HG02588 (cell line): ENCODE results near the gene CAPN1.
"Not testable (repeated sequence)": the region's sequence is repeated elsewhere in the genome, so short reads cannot be mapped to it uniquely, and the experiment has no call there.

Source experiments
- ATAC-seq: cut with Tn5 transposase; IDR thresholded peaks from one replicate; pipeline ENCODE4 v1.9.1; 2021; ENCODE audit warnings: mild to moderate bottlenecking, moderate library complexity; ENCODE audit not compliant: unreplicated experiment

CAPN1 gene

GRCh38 chr11:65181569-65182257 is at the start of gene CAPN1:
Gene CAPN1, plus strand, starts transcription at chr11:65181928. Its CDS starts 774 bp downstream, at chr11:65182702.
- ATAC-seq = peak; percentile 27

DNA sequence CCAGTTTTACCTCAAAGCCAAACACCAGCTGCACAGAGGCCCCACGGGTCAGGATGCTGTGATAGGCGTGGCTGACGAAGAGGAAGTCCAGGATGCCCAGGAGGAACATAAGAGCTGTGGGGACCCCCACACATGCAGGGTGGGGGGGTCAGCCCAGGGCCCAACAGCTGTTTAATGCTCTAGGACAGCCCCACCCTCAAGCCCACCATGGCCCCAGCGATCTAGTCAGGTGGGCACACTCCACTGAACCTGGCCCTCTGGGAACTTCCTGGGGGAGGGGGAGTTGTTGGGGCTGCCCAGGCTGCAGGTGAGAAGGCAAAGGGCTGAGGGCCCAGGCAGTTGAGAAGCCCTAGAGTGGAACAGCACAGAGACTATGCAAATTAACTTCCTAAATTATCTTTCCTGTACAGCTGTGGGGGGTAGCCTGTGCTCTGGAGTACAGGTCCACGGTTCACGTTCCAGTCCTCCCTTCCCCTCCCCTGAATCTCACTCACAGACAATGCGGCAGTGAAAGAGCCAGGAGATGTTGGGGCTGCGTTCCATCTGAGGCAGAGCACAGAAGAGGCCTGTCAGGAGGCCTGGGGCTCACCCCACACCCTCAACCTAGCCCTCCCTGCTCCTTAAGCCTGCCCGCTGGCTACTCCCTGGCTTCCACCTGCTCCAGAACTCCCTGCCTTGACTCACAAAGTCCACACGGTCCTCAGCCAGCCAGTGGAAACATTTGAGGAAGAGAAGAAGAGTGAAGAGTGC is 49.3 kb upstream of the CAPN1 start:
- ATAC-seq = peak; percentile 35

DNA sequence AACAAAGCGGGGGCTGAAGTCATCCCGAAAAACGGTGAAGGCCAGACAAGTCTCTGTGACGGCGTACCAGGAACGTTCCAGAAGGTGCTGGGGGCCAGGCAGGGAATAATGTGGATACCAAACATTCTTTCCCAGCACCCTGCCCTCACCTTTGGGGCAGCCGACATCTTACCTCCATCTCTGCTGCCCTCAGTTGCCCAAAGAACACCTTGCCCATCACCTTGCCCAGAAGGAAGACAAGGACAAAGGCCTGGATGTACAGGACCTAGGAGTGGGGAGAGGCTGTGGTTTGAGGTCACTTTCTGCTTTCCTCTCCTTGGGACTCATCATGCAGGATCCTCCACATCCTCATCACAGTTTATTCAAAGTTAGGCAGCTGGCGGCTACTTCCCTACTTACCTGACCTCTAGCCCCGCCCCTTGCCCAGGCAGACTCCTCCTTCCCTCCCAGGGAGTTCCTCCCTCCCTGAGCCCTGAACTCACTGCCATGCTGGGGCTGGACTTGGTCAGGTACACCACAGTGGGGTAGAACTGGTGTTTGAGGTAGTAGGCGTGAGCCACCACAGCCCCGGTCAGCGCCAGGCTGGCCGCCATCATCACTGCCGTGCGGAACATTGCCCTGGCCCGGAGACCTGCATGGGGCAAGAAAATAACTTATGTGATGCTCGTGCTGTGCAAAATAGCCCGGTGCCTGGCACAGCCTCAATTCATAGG is 48.6 kb upstream of the CAPN1 start:
- no peak for ATAC-seq

DNA sequence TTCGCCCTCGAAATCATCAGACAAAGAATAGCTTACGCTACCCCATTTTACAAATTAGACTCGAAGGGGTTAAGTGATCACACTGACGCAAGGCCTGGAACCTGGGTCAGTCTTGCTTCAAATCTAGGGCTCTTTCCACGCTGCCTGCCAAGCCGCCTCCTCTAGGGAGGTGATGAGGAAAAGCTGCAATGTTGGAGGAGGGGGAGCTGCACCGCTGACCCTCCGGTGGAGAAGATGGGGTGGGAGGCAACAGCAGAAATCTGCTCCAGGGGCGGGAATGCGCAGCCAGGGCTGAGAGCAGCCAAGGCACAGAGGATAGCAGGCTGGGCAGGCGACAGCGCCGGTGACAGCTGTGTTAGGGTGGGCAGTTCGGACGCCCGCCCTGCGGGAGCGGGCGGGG is 48.0 kb upstream of the CAPN1 start:
- ATAC-seq = no peak

GRCh38 chr11:65134240-65134951 is 47.3 kb upstream of the CAPN1 start, which contains the start of gene SYVN1:
Gene SYVN1, minus strand, starts transcription at chr11:65134519. Its CDS starts 918 bp downstream, at chr11:65133601.
- ATAC-seq = peak; percentile 55

DNA sequence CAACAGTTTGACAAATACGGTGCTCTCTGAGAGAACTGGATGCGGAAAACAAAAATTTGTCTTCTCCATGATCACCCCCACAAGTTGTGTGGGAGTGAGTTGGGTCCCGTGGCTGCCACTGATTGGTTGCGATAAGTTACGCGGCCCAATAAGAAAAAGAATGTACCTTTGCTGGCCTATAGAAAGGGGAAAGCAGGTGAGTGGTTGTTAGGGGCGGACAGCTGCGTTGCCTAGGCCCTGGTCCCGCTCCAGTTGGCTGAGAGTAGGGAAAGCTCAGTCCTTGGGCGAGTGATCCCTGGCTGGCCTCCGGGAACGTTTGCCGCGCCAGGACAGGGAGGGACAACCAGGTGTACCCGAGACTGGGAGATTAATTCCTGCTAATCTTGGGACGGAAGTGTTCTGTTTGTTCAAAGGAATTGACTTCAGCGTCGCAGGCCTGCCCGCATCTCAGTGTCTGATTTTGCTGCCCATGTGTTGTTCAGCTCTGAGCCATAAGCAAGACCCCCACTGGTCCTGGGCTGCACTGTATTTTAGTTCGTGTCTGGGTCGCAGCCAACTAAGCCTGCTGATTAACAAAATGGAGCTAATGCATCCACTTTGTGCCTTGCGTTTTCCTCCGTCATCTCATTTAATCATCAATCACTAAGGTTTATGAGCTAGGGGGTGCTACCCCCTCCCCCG is 46.6 kb upstream of the CAPN1 start:
- peak; percentile 61 for ATAC-seq

GRCh38 chr11:65135633-65136145 is 46.0 kb upstream of the CAPN1 start:
- ATAC-seq = no peak

DNA sequence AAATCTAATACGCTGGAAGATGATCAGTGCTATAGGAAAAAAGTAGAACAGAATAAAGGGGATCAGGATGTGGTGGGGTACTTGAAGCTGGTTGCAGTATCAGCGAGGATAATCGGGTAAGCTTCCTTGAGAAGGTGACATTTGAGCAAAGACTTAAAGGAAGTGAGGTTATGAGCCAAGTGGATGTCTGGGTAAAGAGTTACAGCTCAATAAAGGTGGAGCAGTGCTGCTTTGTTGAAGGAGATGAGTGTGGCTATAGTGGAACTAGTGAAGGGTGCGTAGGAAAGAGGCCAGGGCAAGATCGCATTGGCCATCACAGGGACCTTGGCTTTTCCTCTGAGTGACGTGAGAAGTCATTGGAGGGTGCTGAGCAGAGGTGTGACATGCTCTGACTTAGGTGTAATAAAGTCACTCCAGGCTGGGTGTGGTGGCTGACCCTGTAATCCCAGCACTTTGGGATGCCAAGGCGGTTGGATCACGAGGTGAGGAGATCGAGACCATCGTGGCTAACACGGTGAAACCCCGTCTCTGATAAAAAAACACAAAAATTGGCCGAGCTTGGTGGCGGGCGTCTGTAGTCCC is 45.1 kb upstream of the CAPN1 start:
- ATAC-seq = no peak

DNA sequence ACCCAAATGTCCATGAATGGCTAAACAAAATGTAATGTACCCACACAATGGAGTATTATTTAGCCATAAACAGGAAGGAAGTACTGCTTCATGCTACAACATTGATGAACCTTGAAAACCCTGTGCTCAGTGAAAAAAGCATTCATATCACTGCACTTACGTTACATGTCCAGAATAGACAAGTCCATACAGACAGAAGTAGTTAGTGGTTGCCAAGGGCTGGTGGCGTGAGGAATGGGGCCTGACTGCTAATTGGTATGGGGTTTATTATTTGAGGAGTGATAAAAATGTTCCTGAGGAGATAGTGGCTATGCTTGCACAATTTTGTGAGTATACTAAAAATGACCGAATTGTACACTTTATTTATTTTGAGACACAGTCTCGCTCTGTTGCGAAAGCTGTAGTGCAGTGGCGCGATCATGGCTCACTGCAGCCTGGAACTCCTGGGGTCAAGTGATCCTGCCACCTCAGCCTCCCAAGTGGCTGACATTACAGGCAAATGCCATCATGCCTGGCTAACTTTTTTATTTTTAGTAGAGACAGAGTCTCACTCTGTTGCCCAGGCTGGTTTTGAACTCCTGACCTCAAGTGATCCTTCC is 39.7 kb upstream of the CAPN1 start:
- no peak for ATAC-seq

- no peak for ATAC-seq
Observed at GRCh38 chr11:65147352-65148075, 34.2 kb upstream of the CAPN1 start.

DNA sequence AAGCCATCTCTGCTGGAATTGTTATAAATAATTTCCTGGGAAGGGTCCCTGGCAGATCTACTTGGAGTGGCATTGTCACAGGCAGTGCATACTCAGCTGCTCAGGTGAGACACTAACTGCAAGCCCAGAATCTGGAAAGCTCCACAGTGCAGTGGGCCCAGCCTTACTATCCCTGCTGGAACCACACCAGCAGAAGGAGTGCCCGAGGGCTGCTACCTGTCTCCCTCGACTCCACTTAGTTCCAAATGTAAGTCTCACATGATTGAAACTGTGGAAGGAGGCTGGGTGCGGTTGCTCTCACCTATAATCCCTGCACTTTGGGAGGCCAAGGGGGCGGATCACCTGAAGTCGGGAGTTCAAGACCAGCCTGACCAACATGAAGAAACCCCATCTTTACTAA is 33.1 kb upstream of the CAPN1 start:
- ATAC-seq = no peak

- ATAC-seq = not testable (repeated sequence)
Observed at GRCh38 chr11:65150131-65150508, 31.6 kb upstream of the CAPN1 start.

GRCh38 chr11:65150509-65151299 is 31.0 kb upstream of the CAPN1 start:
- ATAC-seq = no peak

GRCh38 chr11:65151331-65151899 is 30.3 kb upstream of the CAPN1 start:
- no peak for ATAC-seq

GRCh38 chr11:65152122-65152521 is 29.6 kb upstream of the CAPN1 start:
- no peak for ATAC-seq

GRCh38 chr11:65156256-65156655 is 25.5 kb upstream of the CAPN1 start:
- ATAC-seq = no peak

DNA sequence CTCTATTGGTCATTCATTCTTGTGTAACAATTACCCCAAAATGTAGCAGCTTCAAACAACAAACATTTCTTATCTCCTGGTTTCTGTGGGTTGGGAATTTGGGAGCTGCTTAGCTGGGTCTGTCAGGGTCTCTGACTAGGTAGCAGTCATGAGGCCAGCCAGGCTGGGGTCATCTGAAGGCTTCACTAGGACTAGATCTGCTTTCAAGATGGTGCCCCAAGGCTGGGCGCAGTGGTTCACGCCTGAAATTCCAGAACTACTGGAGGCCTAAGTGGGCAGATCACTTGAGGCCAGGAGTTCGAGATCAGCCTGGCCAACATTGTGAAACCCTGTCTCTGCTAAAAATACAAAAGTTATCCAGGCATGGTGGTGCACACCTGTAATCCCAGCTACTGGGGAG is 24.8 kb upstream of the CAPN1 start:
- ATAC-seq = no peak

GRCh38 chr11:65157336-65157735 is 24.4 kb upstream of the CAPN1 start:
- no peak for ATAC-seq
